Esophagus muscularis mucosa (tissue), 4 donors: Measurements from ENCODE around the gene DCDC2. TPM values are rescaled to one million over a fixed set of nuclear protein-coding genes. Genes with fewer than 3 reads are reported as not detected.

ENCODE experiments used
- DNase-seq: peaks from one replicate; pipeline ENCODE4 v3.0.0-alpha.2; 2017; ENCODE audit errors: extremely low spot score
- H3K27ac ChIP-seq, 4 donors: fragments of 200-600 bp; sonication (generic); replicated peaks in 1 of 4; 1 replicate in 3 of 4; 2 replicates in 1 of 4; pipeline ENCODE4 v1.5.1; 2016 to 2019; ENCODE audit warnings: mild to moderate bottlenecking in 1 of 4
- H3K27me3 ChIP-seq, 4 donors: fragments of 200-600 bp; sonication (generic); one replicate each; pipeline versions ENCODE4 v1.5.1 to v1.6.0; 2016 to 2019
- H3K36me3 ChIP-seq, 4 donors: fragments of 200-600 bp; sonication (generic); one replicate each; pipeline ENCODE4 v1.5.1; 2016 to 2019
- H3K4me1 ChIP-seq, 4 donors: fragments of 200-600 bp; sonication (generic); one replicate each; pipeline ENCODE4 v1.5.1; 2016 to 2019
- H3K4me3 ChIP-seq, 4 donors: fragments of 200-600 bp; sonication (generic); 1 replicate in 2 of 4; 2 replicates in 2 of 4; pipeline ENCODE4 v1.5.1; 2016 to 2019; ENCODE audit warnings: mild to moderate bottlenecking in 4 of 4, moderate library complexity in 1 of 4
- H3K9me3 ChIP-seq, 4 donors: fragments of 200-600 bp; sonication (generic); 1 replicate in 3 of 4; 2 replicates in 1 of 4; pipeline ENCODE4 v1.5.1; 2016 to 2019
- EP300 ChIP-seq: sonication (generic); formaldehyde crosslinking; IDR thresholded peaks from one replicate; pipeline ENCODE4 v1.6.1; 2017; ENCODE audit warnings: antibody characterized with exemption
- POLR2A ChIP-seq: fragments of 450-650 bp; IDR thresholded peaks from one replicate; pipeline ENCODE4 v1.6.1; 2017; ENCODE audit warnings: antibody characterized with exemption, moderate library complexity, mild to moderate bottlenecking, low read depth
- POLR2AphosphoS5 ChIP-seq, 2 donors: sonication (generic); formaldehyde crosslinking; IDR thresholded peaks; one replicate each; pipeline ENCODE4 v1.6.1; 2017; ENCODE audit warnings: antibody characterized with exemption in 2 of 2
- WGBS: methylation state at CpG from one replicate; pipeline ENCODE4 v1.1.5; 2018; 5-methylcytosine and 5-hydroxymethylcytosine counted together
- intact Hi-C: fragments of 100-400 bp; cut with DNase I; formaldehyde crosslinking; loops from one replicate; pipeline ENCODE4 v1.15.1; 2023
- total RNA-seq, 4 donors: library from RNA; depleted of rRNA; stranded (reverse); fragments of >200 nt; gene quantifications; one replicate each; pipeline versions ENCODE4 v1.1.0 to v1.2.1, GENCODE V29; 2016
- TF ChIP-seq, protein P1 (sequence below), 3 experiments: fragments of 200-600 bp in 2 of 3; fragments of 450-650 bp in 1 of 3; sonication (generic) in 2 of 3; IDR thresholded peaks; one replicate each; pipeline ENCODE4 v1.5.1; 2017 to 2019; ENCODE audit warnings: antibody characterized with exemption in 3 of 3, mild to moderate bottlenecking in 2 of 3, moderate library complexity in 1 of 3

The DCDC2 gene
- total RNA-seq, 4 donors from 2014 or later: not detected

DNA sequence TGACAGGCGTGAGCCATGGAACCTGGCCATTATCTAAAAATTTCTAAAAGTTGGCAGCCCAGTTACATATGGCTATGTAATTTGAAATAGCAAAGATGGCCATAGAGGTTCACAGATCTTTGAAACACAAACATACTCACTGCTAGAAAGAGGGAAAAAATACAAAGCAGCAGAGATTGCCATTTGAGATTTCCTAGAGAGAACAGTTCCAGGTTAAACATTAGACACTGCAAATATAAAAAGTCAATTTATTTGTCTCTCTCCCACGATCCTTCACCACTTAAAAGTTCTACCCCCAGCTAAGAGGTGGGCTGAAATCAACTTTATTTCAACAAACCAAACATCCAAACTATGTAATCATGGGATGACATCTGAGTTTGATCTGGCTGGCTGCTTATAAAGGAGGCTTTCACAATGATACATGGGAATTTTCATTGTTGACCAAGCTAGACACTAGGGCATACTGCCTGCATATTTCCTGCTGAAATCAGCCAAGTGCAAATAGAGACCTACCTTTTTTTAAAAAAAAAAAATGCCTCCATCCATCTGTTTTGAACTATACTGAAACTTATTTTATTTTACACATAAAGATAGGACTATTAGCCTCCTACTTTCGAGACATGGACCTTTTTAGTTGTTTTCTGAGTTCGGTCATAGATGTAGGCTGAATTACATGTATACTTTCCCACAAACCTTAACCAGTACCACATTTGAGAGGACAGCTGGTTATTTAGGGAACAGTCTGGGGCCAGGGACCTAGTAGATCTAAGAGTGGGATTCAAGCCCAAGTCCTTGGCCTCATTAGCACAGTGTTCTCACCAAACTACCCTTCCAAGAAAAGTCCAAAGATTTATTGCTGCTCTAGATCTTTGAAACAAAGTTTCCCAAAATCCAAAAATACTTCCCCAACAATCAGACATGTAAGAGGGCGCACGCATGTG lies 16.6 kb downstream of the DCDC2 start:
- TF ChIP-seq, protein P1, sequence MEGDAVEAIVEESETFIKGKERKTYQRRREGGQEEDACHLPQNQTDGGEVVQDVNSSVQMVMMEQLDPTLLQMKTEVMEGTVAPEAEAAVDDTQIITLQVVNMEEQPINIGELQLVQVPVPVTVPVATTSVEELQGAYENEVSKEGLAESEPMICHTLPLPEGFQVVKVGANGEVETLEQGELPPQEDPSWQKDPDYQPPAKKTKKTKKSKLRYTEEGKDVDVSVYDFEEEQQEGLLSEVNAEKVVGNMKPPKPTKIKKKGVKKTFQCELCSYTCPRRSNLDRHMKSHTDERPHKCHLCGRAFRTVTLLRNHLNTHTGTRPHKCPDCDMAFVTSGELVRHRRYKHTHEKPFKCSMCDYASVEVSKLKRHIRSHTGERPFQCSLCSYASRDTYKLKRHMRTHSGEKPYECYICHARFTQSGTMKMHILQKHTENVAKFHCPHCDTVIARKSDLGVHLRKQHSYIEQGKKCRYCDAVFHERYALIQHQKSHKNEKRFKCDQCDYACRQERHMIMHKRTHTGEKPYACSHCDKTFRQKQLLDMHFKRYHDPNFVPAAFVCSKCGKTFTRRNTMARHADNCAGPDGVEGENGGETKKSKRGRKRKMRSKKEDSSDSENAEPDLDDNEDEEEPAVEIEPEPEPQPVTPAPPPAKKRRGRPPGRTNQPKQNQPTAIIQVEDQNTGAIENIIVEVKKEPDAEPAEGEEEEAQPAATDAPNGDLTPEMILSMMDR (IDR thresholded peaks at IDR 0.05): no peak
- no peak for TF ChIP-seq POLR2A
- no peak for TF ChIP-seq POLR2AphosphoS5 (IDR thresholded peaks at IDR 0.05)
- TF ChIP-seq EP300: no peak
- no peak overlapping the region for H3K27ac ChIP-seq
- no peak overlapping the region for H3K4me3 ChIP-seq
- H3K36me3 ChIP-seq: no peaks in the 10 kb centered on the region
- DNase-seq: no peak
- peaks cover 0 to 7% (median 0%) of the 10 kb centered on the region in 4 donors for H3K9me3 ChIP-seq
- H3K27me3 ChIP-seq: no peaks in the 10 kb centered on the region
- intact Hi-C loops: no loop called here
- no peaks in the 10 kb centered on the region for H3K4me1 ChIP-seq
- WGBS: 81% methylated on average over 6 of the region's 6 CpGs

DNA sequence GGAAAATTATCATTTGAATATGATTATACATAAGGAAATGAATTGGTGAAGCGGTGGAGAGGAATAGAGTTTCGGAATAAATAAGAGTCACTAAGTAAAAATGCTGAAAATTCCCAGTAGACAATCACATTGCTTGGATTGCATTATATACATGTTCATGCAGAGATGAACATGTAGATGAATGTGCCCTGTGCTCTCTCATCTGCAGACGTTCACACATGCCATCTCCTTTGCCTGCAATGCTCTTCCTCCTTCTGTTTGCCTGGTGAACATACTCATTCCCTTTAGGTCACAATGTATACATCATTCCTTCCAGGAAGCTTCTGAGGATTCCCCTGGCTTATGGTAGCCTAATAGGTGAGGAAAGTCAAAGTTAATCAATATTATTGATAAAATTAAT lies 17.9 kb downstream of the DCDC2 start:
- H3K36me3 ChIP-seq: no peaks in the 10 kb centered on the region
- no peaks in the 10 kb centered on the region for H3K4me1 ChIP-seq
- TF ChIP-seq, protein P1 (IDR thresholded peaks at IDR 0.05): no peak
- TF ChIP-seq POLR2AphosphoS5 (IDR thresholded peaks at IDR 0.05): no peak
- TF ChIP-seq EP300: no peak
- TF ChIP-seq POLR2A: no peak
- no peaks in the 10 kb centered on the region for H3K27me3 ChIP-seq
- 84% methylated on average over 3 of the region's 3 CpGs for WGBS
- no peak overlapping the region for H3K4me3 ChIP-seq
- no peak overlapping the region for H3K27ac ChIP-seq
- intact Hi-C loops: no loop called here
- no peak for DNase-seq
- H3K9me3 ChIP-seq: peaks cover 0 to 7% (median 0%) of the 10 kb centered on the region in 4 donors

DNA sequence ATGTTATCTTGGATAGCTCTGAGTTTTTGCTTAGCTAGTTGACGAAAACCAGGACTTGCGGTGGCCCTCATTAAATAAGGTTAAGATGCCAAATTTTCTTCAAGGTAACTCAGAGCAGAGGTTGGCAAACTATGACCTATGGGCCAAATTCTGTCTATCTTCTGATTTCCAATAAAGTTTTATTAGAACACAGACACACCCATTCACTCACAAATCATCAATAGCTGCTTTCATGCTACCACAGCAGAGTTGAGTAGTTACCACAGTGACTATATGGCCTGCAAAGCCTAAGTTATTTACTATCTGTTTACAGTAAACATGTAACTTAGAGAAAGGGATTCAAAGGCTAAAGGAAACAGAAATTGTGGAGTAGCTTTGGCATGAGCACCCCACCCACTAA lies 23.6 kb downstream of the DCDC2 start:
- no peak overlapping the region for H3K27ac ChIP-seq
- DNase-seq: no peak

DNA sequence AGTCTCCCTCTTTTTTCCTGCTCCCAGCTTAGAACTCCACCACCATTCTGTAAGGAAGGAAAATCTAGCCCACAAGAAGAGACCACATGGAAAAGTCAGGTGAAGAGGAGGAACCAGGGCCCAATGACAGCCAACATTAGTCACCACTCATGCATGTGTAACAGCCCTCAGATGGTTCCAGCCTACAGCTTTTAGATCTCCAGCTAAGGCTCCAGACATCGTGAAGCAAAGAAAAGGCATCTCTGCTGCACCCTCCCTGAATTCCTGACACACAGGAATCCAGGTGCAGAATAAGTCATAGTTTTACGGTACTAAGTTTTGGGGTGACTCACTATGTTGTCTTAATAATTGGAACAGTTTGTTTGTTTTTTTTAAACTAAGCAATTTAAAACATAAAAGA lies 25.5 kb downstream of the DCDC2 start:
- intact Hi-C loops: no loop called here
- TF ChIP-seq EP300: no peak
- no peak for TF ChIP-seq POLR2A
- TF ChIP-seq POLR2AphosphoS5 (IDR thresholded peaks at IDR 0.05): no peak
- TF ChIP-seq, protein P1 (IDR thresholded peaks at IDR 0.05): no peak
- Histone ChIP-seq H3K27me3 (no peaks in the 10 kb centered on the region), H3K9me3 (no peaks in the 10 kb centered on the region), H3K27ac (no peak overlapping the region), H3K4me1 (peaks cover 0 to 7% (median 0%) of the 10 kb centered on the region in 4 donors), H3K36me3 (no peaks in the 10 kb centered on the region), H3K4me3 (no peak overlapping the region)
- no peak for DNase-seq
- WGBS: 82% methylated on average over 2 of the region's 2 CpGs

More for the DNA sequence above, 23.6 kb downstream of the DCDC2 start:
- Histone ChIP-seq H3K9me3 (peaks cover 0 to 7% (median 0%) of the 10 kb centered on the region in 4 donors), H3K36me3 (no peaks in the 10 kb centered on the region), H3K4me3 (no peak overlapping the region), H3K27me3 (no peaks in the 10 kb centered on the region), H3K4me1 (peaks cover 0 to 7% (median 0%) of the 10 kb centered on the region in 4 donors)
- TF ChIP-seq POLR2AphosphoS5 (IDR thresholded peaks at IDR 0.05) (no peak), EP300 (no peak), POLR2A (no peak)
- TF ChIP-seq, protein P1 (IDR thresholded peaks at IDR 0.05): no peak
- 95% methylated on average over 2 of the region's 2 CpGs for WGBS
- intact Hi-C loops: no loop called here
